GM18519 (cell line): ENCODE data around the gene WNT1.

Experiments used
- ATAC-seq: cut with Tn5 transposase; IDR thresholded peaks from one replicate; pipeline ENCODE4 v1.9.1; 2021; ENCODE audit warnings: mild to moderate bottlenecking, moderate library complexity; ENCODE audit not compliant: unreplicated experiment, low FRiP score

Gene WNT1

GRCh38 chr12:49026101-49026500 is 48.0 kb downstream of the WNT1 start:
- no peak for ATAC-seq

GRCh38 chr12:49026678-49027480 is 48.8 kb downstream of the WNT1 start:
- no peak for ATAC-seq

- no peak for ATAC-seq
These were observed 49.9 kb downstream of the WNT1 start for GRCh38 chr12:49027846-49028555.

DNA sequence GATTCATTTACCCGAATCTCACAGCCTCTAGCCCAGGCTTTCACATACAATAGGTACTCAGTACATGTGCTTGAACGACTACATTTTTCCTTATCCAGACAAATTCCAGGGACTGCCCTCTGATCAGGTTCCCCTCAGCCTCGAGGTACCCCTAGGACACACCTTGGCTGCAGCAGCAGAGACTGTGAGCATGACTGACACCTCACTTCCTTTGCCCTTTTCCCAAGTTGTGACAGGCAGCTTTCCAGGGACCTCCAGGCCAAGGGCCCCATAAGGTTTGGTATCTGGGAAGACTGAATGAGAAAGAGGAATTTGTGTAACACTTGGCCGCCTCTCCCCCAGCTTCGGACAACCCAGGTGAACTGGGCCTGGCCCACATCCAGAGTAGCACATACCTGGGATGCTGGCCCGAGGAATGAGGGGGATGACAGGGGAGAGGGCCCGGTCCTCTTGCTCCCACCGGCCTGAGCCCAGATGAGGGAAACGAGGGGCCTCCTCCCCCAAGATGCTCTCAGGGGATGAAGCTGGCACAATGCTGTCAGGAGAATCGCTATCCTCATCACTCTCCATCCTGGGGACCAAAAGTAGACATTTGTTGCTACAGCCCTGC is 50.6 kb downstream of the WNT1 start:
- no peak for ATAC-seq

- ATAC-seq = no peak
These were observed 52.0 kb downstream of the WNT1 start for GRCh38 chr12:49030119-49030518.

DNA sequence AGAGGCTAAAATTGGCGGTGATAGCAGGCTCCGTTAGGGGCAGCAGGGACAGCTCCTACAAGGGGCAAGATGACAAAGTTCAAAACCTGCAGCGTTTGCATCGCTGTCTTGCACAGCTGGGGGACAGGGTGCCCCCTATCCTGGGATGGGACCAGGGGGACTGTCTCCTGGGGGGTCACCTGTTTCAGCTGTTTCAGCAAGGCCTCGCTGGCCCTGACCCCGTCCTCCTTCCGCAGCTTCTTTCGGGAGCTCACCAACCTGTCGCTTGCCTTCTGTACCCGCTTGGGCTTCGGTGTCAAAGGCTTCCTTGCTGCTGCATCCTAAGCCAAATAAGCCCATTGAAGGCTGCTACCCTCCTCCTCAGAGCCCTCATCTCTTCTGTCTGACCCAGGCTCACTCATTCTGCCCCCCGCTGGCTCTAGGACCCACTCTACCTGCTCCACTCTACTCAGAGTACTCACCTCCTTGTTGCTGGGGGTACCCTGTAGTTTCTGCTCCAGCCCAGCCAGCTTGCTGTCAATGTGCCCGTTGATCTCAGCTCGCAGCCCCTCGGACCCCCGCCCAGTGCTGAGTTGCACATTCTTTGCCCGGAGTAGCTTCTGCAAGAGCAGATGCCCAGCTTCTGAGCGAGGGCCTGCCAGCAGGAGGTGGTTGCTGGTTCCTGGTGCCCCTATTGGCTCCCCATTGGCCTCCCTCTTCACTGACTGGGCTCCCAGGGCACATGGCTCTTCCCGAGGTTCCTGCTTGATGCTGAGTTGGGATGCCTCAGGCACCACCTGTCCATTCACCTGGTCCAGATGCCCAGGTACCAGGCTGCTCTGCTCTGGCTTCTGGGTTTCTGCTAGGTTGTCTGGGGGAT is 52.8 kb downstream of the WNT1 start:
- no peak for ATAC-seq

DNA sequence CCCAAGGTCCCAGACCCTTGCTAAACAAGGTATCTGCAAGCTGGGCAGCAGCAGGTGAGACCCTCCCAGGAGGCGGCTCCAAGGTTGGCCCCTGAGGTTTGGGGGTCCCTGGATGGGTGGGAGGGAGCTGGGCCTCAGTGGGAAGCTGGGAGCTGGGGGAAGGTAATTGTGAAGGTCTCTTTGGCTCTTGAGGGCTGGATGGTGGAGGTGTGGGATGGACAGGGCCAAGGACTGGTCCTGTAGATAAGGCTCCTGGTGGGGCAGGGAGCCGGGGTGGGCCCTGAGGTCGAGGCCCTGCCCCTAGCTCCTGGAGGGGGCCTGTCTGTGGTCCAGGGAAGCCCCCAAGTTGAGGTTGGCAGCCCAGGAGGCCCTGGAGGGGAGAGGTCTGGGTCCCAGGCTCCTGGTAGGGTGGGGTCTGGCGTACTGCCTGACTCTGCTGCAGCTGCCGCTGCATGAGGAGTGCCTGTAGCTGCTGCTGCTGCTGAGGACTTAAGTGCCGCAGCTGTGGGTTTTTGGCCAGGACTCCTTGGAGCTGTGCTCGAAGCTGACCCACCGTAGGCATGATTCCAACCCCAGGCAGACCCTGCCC is 53.5 kb downstream of the WNT1 start:
- ATAC-seq = no peak
